NCI-H446 (cell line): Measurements from ENCODE around the gene MRPL17.
A peak's percentile ranks its signal among the peaks of the same experiment; 100 is the strongest.

Source experiments
- DNase-seq, 2 experiments: peaks; one replicate each; lab custom pipeline; 2025; lab: John Stamatoyannopoulos, UW

The MRPL17 gene

DNA sequence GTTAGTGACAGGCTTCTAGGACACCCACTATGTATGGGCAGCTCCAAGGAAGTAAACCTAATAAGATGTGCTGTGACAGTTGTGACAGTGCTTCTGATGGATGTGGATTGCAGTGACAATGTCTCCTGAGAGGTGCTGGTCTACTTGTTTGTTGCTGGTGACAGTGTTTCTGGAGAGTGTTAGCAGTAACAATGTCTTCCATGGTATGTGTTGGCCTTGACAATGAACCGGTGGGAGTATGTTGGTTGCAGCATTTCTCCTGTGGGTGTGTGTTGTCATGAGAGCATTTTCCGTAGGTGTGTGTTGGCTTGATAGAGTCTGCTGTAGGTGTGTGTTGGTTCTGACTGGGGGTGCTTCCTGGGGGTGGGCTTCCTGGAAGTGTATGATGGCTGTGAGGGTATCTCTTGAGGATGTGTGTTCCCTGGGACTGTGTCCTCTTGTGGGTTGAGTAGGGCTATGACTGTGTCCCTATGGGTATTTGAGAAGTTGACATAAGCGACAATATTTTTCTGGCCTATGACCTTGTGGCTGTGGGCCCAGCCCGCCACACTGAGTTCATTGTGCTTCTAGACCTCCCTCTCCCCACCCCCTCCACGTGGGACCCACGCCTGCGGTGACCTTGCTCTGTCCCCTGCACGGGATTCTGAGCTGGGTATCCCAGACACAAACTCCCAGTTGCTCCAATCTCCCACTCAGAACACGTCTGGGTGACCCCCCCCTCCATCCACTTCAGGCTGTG lies 28.7 kb downstream of the MRPL17 start:
- DNase-seq = no peak

DNA sequence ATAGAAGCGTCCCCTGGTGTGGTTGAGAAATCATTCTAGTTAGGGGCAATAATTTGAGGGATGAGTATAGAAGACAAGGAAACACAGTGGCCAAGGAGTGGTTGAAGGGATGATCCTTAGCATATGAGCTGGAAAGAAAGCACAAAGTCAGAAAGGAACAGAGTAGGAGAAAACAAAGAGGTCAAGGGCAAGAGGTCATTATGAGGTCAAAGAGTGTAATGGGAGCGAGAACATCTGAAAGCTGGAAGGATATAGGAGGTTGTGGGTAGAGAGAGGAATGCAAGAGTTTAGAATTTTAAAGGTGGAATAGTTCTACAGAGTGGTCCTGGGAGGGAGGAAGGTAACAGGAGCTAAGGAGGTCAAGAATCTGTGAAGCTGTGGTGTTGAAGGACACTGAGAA lies 29.5 kb downstream of the MRPL17 start:
- no peak for DNase-seq

DNA sequence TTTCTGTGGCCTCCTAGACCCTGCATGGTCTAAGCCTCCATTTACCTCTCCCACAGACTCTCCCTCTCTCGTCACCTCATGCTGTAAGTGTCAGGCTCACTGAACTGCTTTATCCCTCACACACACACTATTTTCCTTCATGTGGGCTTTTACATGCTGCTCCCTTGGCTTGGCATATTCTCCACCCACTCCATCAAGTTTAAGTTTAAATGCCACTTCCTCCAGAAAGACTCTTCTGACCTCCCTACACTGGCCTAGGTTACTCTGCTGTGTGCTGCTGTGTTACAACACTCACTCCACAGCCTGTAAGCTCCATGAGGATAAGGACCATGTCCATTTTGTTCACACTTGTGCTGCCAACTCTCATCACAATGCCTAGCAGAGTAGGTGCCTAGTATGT lies 30.0 kb downstream of the MRPL17 start:
- no peak for DNase-seq

DNA sequence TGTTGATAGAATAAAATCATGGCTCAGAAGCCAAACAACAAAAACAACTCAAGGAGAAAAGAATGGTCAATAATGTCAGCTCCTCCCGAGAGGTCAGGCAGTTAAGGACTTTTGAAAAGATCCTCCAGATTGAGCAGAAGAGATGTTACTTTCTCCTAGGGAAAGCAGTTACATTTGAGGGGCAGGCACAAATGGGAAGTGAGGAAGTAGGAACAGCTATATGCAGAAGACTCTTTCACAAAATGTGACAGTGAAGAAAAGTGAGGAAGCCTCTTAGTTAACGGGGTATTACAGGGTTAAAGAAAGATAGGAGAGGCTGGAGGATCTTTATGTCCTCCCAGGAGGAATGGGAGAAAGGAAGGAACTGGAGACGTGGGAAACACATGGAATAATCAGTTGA lies 31.0 kb downstream of the MRPL17 start:
- DNase-seq = no peak

DNA sequence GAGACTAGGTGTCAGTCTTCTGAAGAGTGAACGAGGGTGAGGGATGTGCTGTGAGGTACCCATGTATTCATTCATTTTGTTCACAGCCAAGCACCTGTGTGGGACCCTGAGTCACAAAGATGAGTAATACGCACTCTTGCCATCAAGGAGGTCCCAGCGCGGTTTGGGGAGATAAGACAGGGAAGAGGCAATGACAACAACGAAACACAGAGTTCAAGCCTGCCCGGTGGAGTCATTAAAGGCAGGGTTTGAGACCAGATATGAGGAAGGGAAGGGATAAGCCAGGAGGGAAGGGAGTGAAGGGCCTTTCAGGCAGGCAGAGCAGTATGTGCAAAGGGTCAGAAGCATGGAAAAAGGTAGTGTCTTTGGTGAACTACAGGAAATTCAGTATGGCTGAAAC lies 32.2 kb downstream of the MRPL17 start:
- DNase-seq = no peak

DNA sequence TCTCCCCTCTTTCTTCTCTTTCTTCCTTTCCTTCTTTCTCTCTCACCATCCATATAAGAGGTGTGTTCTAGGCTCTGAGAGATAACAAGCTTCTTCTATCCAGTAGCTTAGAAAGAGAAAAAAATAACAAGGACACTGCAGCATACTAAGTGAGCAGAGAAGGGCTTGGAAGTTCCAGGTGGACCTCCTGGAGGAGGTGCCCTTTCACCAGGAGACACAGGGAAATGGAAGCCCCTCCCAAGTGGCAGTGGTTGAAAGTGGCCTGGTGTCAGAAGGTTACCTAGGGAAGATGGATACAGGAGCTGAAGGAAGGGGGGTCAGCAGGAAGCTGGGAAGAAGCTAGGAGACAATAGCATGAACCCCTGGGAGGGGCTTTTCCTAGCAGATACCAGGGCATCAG lies 33.0 kb downstream of the MRPL17 start:
- no peak for DNase-seq

DNA sequence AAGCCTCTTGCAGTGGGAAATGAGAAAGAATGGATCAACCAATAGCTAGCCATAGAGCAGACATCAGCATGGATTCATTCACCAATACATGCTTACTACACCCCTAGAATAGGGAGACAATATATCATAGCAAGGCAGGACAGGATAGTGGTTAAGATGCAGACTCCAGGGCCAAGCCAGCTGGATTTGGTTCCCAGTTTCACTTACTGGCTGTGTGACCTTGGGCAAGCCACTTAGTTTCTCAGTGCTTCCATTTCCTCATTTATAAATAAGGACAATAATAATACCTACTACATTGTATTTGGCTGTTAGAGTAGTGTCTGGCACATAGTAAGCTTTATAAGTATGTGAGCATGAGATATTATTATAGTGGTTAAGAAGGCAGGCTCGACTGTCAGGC lies 34.6 kb downstream of the MRPL17 start:
- DNase-seq = no peak

DNA sequence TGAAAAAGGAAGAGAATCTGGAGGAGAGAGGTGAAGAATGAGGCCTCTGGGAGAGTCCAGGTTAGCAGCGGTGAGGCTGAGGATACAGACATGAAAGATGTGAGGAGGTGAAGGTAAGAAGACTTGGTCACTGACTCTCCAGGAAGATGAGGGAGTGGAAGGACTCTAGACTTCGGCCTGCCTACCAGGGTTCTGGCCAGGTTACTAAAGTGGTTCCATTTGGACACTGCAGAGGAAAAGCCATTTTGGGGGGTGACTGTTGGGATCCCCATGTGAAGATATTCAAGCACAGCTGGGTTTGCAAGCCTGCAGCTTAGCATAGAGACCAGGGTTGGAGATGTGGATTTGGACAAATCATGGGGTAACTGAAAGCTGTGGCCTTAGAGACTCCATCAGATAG lies 35.3 kb downstream of the MRPL17 start:
- DNase-seq = no peak

DNA sequence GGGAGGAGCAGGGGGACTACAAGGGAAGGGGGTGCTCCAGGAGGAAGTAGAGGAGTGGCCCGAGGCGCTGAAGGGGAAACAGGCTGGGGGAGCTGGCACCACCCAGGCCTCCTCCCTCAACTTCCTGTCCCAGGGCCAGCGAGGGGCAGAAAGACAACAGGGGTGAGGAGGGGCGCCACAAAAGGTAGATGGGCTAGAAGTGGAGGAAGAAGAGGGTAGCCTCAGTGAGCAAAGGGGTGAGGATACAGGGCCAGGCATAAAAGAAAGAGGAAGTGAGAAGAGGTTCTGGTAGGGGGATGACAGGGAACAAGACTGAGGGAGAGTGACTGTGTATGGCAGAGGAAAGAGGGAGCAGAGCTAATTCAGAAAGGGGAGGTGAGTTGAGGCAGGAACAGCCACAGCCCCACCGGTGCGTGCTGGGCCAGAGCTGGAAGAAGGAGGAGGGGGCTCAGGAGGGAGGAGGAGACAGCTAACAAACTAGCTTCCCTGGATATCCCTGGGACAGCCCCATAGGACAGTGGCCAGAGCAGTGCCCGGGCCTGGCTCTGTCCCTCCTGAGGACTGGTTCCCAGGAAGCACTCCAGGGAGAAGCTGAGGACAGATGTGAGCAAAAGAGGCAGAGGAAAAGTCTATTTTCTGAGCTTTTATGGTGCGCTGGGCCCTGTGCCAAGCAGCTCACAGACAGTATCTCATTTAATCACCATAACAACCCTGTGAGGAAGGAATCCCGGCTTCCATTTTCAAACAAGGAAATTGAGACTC lies 36.0 kb downstream of the MRPL17 start:
- no peak for DNase-seq

DNA sequence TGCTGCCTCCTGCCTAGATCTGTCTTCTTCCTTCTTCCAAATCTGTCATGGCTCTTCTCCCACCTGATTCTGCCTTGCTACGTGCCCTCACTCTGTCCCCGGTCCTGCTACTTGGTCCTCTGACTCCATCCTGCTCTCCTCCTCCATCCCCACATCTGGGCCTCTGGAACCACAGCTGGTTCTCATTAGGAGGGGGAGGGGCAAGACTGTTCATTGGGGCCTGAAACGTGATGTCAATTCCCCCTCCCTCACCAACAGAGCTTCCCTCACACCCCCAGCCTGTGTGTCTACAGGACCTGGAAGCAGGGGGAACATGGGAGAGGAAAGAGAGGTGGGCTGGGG lies 36.6 kb downstream of the MRPL17 start:
- DNase-seq = no peak

DNA sequence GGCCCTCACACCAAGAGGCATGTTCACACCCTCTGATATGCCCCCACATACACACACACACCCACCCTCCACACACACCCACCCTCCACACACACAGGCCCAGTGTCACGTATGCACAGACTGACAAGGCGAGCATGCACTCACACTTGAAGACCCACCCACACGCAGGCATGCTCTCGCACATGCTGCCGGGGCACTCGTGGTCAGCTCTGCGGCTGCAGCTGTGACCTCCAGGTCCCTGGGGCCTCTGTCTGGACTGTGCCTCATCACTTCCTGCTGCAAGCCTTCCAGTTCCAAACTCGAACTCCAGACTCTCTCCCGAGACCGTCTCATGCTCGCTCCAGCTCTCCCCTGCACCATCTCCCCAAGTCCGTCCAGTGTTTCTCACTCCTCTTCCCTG lies 37.1 kb downstream of the MRPL17 start:
- DNase-seq = no peak

DNA sequence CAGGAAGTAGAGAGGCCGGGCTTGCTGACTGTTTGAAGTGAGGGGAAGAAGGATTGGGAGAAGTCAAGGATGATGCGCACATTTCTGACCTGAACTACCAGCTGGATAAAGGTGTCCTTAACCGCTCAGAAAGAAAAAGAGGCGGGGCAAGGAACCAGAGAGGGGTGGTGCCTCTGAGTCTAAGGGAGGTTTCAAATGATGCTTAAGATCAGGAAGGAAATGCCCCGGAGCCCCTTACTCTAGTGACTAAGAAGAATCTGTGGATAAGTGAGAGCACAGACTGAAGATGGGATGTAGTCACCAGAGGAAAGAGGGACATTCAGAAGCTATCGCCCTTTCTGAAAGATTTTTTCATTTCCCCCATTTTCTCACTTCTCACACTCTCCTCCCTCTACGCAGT lies 40.2 kb downstream of the MRPL17 start:
- no peak for DNase-seq

DNA sequence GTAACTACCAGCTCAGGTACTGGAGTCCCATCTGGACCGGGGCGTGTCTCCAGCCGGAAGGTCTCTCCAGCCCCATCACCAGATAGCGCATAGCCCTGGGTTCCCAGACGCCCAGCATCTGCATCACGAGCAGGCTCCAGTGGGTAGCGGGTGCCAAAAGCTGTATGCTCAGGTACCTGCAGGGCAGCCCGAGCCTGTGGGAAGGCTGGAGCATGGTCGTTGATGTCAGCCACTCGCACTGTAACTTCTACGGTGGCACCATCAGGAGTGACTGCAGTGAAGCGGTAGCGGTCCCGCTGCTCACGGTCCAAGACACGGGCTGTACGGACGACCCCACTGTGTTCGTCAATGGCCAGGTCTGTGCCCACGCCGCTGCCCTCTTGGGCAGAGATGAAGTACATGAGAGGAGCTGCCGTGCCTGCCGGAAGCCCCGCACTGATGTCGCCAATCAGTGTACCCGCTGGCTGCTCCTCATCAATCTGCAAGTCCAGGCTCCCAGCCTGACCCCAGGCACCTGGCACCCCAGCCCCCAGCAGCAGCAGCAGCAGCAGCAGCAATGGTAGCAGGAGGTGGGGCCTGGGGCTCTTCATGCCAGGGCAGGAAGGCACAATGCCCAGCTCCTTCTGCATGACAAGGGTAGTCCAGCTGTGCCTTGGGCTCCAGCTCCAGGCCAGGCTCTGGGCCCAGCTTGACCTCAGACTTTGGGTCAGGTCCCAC lies 42.0 kb downstream of the MRPL17 start:
- no peak for DNase-seq

DNA sequence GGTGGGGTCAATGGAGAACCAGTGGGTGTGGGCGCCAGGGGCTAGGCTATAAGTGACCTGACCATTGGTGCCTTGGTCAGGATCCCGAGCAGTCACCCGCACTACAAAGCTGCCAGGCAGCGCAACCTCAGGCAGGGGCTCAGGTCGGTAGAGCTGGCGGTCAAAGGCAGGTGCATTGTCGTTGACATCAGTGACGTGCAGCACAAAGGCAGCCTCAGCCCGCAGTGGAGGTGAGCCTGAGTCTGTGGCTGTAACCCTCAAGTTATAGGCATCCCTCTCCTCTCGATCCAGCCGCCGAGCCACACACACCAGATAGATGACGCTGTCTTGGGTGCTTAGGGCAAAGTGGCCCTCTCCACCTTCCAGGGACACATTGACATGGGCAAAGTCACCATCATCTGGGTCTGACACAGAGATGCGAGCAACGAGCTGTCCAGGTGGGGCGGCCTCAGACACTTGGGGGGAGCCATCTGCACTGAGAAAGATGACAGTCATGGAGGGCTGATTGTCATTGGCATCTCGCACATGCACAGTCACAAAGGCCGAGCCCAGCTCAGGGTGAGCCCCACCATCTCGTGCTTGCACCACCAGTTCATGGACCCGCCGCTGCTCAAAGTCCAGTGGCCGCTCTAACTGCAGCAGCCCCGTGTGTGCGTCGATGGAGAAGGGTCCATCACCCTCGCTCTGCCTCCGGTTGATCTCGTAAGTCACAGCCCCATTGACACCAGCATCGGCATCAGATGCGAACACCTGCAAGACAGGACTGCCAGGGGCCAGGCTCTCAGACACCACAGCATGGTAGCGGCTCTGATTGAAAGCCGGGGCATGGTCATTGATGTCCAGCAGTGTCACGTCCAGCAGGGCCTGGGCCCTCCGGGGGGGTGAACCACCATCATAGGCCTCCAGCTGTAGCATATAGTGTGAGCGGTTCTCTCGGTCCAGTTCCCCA lies 42.8 kb downstream of the MRPL17 start:
- DNase-seq = no peak

DNA sequence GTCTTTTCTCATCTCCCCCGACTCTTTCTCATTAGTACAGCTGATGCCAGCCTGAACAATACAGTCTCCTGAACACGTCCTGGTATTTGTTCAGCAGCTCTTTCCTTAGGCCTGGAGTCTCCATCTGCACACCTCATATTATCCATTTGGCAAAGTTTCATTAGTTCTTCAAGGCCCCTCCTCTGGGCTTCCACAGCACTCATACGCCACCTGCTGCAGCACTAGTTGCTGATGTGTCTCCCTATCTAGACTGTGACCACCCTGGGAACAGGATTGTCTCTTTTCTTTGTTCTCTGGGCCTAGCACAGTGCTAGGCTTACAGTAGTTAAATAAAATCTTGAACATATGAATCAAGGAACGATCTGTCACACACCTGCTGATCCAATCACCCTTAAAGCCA lies 44.7 kb downstream of the MRPL17 start:
- peak in 1 of 2 experiments; percentile 22 for DNase-seq

DNA sequence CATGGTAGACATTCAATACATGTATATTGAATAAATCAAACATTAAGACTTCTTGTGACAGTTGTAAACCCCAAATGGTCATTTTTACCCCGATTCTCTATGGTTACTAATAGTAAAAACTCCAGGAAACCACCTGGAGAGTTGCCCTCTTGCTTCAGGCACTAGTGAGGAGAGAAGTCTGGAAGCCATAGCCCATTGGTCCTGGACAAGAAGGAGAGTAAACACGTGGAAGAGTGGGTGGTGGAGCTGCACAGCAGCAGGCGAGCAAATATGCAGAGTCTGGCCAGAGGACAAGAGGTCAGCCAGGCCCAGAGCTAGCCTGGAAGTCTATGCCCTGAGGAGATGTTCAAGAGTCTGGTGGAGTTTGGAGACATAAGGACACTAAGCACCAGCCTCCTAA lies 45.3 kb downstream of the MRPL17 start:
- DNase-seq = no peak

DNA sequence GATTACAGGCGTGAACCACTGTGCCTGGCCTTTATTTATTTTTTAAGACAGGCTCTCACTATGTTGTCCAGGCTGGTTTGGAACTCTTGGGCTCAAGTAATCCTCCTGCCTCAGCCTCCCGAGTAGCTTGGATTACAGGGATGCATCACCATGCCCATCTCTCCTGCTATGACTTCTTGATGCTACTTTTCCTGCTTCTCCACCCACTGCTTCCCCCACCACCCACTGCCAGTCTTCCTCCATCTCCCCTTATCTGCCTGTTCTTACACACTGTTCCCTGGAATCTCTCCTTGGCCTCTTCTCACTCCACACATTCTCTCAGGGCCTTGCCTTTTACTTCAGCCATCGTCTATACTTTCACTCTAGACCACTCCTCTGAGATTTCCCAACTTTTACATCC lies 46.7 kb downstream of the MRPL17 start:
- no peak for DNase-seq

DNA sequence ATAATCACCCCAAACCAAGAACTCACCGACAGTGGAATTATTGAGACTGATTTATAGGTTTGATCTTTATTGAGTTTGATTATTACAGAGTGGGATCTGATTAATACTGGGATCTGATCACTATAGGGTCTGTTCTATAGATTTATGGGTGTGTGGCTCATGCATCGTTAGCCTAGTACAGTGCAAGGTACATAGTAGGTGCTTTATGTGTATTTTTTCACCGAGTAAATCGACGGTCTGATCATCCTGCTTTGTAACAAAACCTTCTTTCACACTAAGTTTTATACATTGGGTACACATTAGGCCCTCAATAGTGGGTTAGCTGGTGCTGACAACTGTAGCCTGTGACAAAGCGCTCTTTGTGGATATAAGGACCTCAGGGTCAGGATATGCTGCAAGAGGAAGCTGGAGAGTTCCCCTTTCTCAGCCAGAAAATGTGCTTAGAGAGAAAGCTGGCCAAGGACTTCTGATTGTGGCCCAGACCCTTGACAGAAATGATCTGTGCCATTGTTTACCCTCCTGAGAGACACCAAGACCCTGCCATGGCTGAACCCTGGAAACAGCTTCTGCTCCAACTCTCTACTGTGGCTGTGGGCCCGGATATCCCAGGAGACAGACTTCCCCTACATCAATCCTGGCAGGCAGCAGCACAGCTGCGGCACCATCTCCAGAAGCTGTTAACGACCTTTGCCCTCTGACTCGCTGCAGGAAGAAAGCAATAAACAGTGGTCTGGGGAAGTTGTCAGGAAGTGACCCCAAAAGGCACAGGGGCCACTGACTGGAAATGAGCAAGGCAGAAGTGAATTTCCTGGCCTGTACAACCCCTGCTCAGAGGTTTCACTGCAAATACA lies 47.8 kb downstream of the MRPL17 start:
- DNase-seq = no peak

DNA sequence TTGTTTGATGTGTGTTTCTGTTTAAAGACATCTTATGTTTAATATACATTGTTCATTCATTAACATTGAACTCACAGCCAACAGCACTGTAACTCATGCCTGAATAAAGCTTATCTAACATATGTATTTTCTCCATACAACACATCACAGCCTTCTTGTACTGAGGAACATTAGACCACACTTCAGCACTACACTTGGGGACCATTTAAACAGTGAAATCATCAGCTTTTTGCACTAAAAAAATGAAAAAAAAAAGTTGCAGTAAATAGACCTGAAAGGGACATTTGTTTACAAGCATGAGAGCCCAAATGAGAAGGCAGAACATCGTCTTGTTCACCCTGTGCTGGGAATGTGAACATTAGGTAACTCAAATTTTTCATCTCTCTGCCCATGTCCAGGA lies 48.6 kb downstream of the MRPL17 start:
- no peak for DNase-seq

DNA sequence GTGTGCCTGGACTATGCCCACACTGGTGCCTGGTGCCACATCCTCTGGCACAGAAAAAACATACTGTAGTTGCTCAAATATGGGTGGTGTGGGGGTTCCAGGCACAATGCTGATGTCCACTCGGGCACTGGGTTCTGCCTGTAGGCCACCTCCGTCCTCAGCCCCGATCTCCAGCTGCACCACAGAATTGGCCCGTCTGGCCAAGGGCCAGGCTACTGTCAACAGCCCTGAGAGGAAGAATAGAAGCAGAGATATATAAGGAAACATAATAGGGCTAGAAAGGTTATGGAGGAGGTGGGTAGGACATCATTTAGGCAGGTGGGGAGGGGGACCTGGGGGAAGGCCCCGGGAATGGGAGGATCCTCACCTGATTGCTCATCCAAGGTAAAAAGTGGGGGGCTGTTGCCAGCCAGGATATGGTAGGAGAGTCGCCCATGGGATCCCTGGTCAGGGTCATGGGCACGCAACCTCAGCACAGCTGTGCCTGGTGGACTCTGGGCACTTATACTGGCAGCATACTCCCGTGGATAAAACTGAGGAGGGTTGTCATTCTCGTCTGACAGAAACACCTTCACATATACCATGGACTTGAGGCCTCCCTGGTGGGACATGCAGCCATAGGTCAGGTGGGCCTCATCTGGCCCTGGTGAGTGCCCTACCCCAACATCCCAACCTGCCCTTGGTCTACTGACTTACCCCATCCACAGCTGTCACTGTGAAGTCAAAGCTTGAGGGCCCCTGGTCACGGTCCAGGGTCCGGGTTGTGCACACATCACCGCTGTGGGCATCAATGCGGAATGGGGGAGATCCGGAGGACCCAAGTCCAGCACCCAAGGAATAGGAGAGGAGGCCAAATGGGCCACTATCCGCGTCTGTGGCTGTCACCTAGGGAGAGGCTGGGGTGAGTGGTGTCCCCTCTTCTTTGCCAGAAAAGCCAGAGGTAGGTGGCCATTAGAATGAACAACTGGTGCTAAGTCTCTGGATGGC lies 49.4 kb downstream of the MRPL17 start:
- no peak for DNase-seq
